ENCODE results near the gene TGIF2.
A peak's percentile ranks its signal among the peaks of the same experiment; 100 is the strongest.

The TGIF2 gene

GRCh38 chr20:36573103-36573797 lies at the start of gene TGIF2:
Gene TGIF2, plus strand, starts transcription at chr20:36573597. Its CDS starts 5,178 bp downstream, at chr20:36578775.
- DNase-seq = peak; percentile 86

- no peak for DNase-seq
Measured at GRCh38 chr20:36525620-36526365, 47.6 kb upstream of the TGIF2 start.

- no peak for DNase-seq
Measured at GRCh38 chr20:36526521-36527011, 46.8 kb upstream of the TGIF2 start.

- no peak for DNase-seq
Measured at GRCh38 chr20:36527331-36528125, 45.9 kb upstream of the TGIF2 start.

GRCh38 chr20:36528176-36528874 lies 45.1 kb upstream of the TGIF2 start:
- DNase-seq = no peak

GRCh38 chr20:36528875-36529417 lies 44.5 kb upstream of the TGIF2 start:
- no peak for DNase-seq

GRCh38 chr20:36532388-36532787 lies 41.0 kb upstream of the TGIF2 start:
- no peak for DNase-seq

- DNase-seq = no peak
Measured at GRCh38 chr20:36532822-36533221, 40.6 kb upstream of the TGIF2 start.

- DNase-seq = no peak
Measured at GRCh38 chr20:36538026-36538722, 35.2 kb upstream of the TGIF2 start.

- no peak for DNase-seq
Measured at GRCh38 chr20:36540551-36541211, 32.7 kb upstream of the TGIF2 start.

- peak in 1 of 2 donors; percentile 20 for DNase-seq
Measured at GRCh38 chr20:36541227-36541767, 32.1 kb upstream of the TGIF2 start, which contains the start of gene MYL9. Gene MYL9, plus strand, starts transcription at chr20:36541519. Its CDS starts 3,366 bp downstream, at chr20:36544885.

GRCh38 chr20:36541768-36542488 lies 31.5 kb upstream of the TGIF2 start:
- DNase-seq = no peak

GRCh38 chr20:36542516-36543183 lies 30.7 kb upstream of the TGIF2 start:
- DNase-seq = no peak

GRCh38 chr20:36543184-36544133 lies 29.9 kb upstream of the TGIF2 start:
- no peak for DNase-seq

- DNase-seq = no peak
Measured at GRCh38 chr20:36544134-36545018, 29.0 kb upstream of the TGIF2 start.

- DNase-seq = no peak
Measured at GRCh38 chr20:36546111-36546736, 27.2 kb upstream of the TGIF2 start.

Measured in stimulated activated CD4-positive, alpha-beta T cell treated with anti-CD3 and anti-CD28 coated beads, Interleukin-2, amount 100 ng/mL, for 24 hours (primary cell).